RCC 7860 (cell line): Measurements from ENCODE around the gene SLC17A7.
"Not testable (repeated sequence)": the region's sequence is repeated elsewhere in the genome, so short reads cannot be mapped to it uniquely, and the experiment has no call there.

Experiments used
- DNase-seq: peaks from one replicate; pipeline ENCODE4 v3.0.0-alpha.2; 2015; ENCODE audit warnings: low spot score
- FAIRE-seq: peaks from 2 replicates; lab custom pipeline; 2012; peaks lifted over from hg19 to GRCh38; lab: Jason Lieb, UNC

SLC17A7 gene

DNA sequence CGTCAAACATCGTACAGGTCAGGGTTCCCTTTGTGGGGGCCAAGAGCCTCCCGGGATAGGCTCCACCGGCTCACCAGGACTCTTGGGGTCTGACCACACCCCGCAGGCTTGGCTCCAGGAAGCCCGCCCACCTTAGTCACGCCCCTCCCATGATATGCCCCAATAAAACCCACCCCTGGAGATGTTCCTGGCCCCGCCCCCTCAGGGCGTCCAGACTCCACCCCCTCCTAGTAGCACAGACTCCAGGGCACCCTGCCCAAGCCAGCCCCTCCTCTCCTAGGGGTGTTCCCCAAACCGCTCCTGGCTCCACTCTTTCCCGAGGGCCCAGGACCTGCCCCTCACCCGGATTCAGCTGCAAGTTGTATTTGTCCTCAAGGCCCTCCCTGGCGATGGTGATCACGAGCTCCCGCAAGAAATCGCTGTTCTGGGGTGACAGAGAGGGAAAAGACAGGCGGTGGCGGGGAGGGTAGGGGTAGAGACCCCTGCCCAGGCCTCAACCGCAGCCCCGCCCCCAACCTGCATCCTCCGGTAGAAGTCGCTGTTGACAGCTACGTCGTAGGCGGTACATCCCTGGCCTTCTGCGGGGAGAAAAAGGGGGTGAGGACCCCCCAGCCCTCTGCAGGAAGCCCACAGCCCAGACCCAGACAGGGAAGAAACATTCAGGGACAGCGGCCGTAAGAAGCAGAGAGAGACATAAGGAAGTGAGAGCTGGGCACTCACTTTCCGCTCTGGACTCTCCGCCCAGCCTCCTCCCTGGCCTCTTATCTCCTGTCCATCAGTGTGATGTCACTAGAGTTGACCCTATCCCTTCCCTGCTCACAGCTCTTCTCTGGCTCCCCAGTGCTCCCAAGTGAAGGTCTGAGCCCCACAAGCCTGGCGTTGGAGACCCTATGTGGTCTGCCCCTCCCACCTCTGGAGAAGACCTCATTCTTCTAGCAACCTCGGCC lies 6.4 kb upstream of the SLC17A7 start:
- FAIRE-seq (no peak), DNase-seq (no peak)

DNA sequence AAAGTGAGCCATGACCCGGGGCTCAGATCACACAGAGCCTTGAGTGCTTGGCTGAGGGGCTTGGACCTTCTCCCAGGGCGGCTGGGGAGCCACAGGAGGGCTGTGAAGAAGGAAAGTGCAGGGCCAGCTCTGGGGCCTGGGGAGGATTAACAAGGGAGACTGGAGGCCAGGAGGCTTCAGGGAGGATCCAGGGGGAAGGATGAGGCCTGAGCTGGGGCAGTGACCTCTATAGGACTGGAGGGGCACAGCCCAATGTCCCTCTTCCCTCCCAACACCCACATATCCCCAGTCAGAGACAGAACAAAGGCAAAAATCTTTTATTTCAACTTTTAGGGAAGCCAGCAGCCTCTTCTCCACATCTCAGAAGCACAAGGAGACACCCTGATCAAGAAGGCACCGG lies 4.7 kb upstream of the SLC17A7 start:
- DNase-seq (no peak), FAIRE-seq (no peak)

DNA sequence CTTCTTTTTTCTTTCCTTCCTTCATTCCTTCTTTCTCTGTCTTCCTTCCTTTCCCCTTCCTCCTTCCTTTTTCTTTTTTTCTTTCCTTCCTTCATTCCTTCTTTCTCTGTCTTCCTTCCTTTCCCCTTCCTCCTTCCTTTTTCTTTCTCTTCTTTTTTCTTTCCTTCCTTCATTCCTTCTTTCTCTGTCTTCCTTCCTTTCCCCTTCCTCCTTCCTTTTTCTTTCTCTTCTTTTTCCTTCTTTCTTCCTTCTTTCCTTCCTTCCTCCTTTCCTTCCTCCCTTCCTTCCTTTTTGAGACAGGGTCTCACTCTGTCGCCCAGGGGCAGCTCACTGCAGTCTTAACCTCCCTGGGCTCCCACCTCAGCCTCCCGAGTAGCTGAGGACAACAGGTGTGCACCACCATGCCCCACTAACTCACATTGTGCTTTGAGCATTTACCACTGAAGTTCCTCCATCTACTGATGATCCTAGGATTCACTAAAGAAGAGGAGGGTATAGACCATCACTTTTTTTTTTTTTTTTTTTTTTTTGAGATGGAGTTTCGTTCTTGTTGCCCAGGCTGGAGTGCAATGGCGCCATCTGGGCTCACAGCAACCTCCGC lies 2.9 kb upstream of the SLC17A7 start:
- FAIRE-seq: not testable (repeated sequence)

DNA sequence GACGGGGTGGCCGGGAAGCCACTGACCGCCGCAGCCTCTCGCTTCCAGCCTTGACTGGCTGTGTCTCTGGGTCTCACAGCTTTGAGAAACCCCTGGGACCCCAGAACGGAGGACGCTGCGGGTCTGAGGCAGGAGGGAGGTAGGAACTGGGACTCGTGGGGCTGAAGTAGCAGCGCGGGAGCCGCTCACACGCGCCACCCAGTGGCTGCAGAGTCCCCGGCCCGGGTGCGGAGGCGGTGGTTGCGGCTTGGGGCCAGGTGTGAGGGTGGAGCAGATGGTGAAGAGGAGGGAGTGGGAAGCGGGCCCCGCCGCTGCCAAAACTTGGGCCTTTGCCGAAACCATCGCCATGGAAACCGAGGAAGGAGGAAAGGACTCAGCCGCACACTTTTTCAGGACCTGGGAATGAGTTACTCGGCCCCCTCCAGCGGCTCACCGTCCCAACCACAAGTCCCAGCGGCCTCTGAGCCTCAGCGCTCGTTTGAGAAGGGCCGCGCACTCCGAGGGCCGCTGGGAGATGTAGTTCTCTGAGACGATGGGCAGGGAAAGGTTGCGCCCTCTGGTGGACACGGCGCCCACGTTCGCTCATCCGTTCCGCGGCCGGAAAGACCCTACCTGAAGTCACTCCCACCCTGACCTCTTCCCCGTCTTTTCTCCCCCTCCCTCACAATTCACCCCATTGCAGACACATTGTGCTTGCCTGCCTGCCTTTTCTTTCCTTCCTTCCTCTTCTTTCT lies 2.2 kb upstream of the SLC17A7 start:
- FAIRE-seq: no peak

More for the DNA sequence above, 2.9 kb upstream of the SLC17A7 start:
- DNase-seq: not testable (repeated sequence)

DNA sequence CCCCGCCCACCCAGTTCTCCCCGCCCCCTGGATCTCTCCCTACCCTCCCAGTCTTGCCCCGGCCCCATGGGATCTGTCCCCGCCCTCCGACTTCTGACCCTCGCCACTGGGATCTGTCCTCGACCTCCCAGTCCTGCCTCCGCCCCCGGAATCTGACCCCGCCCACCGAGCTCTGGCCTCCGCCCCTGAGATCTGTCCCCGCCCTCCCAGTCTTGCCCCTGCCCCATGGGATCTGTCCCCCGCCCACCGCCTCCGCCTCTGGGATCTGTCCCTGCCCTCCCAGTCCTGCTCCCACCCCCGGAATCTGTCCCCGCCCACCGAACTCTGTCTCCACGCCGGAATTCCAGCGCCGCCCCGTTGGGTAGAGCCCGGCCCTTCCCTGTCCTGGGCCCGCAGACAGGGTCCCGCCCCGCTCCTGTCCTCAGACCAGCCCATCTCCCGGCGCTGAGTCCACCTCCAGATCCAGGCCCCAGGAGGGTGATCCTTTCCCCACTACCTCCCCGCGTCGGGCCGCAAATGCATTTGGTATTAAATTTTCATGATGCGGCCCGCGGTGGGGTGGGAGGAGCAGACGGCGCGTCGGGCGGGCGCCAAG lies 1.5 kb upstream of the SLC17A7 start:
- peak; percentile 39 for DNase-seq
- FAIRE-seq: no peak

More for the DNA sequence above, 2.2 kb upstream of the SLC17A7 start:
- DNase-seq: peak; percentile 78

DNA sequence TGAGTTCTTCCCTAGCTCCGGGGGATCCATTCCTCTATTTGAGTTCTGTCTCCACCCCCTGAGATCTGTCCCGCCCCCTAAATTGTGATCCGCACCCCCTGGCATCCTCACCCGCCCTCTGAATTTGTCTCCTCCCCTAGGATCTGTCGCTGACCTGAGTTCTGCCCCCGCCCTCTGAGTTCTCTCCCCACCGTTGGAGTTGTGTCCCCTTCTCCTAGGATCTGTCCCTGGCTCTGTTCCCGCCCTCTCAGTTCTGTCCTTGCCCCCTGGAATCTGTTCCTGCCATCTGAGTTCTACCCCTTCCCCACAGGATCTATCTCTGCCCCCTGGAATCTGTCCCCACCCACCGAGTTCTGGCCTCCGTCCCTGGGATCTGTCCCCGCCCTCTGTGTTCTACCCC lies 1.0 kb upstream of the SLC17A7 start:
- FAIRE-seq: no peak
- no peak for DNase-seq

DNA sequence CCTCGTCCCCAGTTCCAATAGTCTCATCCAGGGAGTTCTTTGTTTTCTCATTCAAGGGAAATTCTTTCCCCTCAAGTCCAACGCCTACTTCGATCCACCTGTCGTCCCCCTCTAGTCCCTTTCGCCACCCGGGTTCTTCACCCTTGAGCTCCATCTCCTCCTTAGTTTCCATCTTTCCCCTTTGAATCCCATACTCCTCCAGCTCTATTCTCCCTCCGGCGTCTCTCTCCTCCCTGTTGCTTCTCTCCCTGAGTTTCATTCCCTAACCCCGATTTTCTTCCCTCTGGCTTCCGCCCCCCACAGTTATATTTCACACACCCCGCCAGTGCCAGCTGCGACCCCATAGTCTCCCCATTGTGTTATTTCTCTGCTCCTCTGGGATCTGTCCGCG lies 628 bp upstream of the SLC17A7 start:
- DNase-seq (no peak), FAIRE-seq (no peak)

DNA sequence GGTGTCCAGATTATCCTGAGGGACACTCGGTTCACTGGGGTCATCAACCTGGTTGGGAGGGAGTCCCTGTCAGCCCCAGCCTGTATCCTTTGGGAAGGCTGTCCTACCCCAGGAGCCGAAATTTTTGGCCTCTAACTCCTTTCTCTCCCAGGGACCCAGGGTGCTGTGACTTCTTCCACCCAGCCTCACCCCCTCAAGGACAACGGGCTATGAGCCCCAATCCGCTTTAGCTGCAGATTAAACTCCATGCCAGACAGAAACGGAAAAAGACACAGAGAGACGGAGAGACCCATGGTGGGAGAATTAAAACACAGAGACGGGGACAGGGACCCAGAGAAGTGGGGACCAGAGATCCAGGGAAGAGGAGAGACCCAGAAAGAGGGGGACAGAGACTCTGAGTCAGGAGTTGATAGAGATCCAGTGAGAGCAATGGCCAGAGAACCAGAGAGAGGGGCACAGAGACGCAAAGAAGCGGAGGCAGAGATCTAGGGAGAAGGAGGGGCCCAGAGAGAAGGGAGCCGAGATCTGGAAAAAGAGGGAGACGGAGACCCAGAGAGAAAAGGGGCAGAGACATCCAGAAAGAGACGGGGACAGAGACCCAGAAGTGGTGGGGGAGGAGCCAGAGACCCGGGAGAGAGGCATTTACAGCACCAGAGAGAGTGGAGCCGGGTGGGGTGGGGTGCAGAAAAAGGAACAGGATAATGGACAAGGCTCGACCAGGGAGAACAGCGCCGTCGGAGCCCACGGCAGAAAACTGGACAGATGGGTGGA lies 703 bp downstream of the SLC17A7 start:
- DNase-seq: no peak

DNA sequence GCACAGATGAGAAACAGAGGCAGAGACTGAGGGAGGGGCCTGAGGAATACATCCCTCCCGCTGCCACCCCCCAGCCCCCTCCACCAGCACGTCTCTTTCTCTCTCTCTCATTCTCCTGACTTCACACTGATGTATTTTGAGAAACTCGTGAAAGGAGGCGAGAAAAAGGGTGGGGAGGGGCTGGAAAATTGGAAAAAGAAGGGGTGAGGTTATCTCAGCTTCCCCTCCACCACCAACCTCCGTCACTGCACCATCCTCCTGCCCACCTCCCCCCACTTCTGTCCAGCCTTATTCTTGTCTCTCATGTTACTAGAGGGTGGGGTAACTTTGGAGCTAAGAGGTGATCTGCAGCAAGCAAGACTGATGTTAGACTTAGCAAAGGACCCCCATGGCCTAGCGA lies 1.5 kb downstream of the SLC17A7 start:
- FAIRE-seq: no peak
- no peak for DNase-seq

More for the DNA sequence above, 703 bp downstream of the SLC17A7 start:
- FAIRE-seq: no peak

DNA sequence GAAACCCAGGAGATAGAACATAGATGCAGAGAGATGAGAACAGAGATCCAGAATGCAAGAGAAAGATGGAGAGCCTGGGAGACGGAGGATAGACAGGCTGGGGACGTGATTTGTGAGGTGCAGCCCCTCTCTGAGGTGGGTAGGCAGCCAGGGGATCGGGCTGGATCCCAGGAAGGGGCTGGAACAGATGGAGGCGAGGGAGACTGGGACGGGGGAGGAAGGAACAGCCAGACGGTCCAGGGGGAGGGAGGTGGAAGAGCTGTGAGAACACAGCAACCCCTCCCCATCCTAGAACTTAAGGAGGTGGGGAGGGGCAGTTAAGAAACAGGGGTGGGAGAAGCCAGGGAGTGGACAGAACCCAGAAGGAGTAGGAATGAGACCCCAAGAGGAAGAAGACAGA lies 3.1 kb downstream of the SLC17A7 start:
- DNase-seq (no peak), FAIRE-seq (no peak)

DNA sequence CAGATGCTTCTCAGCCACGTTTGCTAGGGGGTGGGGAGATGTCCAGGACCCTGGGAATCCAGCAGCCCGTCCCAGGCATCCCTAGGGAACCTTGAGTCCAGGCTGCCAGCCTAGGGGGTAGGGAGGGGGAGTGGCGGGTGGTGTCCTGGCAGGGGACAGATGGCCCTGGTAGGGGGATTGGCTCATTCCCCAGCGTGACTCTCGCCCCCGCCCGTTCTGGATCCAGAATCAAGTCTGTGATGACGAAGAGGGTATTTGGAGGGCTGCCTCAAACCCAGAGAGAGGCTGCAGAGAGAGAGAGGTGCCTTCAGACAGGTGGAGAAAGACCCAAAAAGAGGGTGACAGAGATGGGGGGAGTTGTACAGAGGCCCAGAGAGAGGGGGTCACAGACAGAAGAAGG lies 4.1 kb downstream of the SLC17A7 start:
- no peak for DNase-seq
- no peak for FAIRE-seq

DNA sequence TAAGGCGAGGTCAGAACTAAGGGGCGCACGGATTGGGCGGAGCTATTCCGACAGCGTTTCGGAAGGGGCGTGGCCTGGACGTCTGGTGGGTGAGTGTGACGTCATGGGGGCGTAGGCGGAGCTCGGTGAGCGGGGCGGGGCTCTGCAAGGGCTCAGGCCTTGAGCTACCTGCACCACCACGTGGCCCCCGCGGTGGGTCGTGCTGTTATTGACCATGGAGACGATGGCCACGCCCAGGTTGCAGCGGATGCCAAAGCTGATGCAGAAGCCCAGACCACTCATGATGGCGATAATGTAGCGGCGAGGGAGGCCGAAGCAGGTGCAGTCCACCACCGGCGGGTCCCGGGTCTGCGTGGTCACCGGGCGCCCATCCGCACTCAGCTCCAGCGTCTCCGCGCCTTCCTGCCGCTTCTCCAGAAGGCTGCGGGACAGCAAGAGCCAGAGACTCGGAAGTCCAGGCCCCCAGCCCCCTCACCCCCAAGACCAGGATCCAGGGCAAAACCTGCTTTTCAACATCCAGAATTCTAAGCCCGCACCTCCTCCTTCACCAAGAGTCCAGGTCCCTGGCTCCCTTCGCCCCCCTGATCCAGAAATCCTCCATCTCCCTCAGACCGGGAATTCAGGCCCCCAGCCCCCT lies 4.8 kb downstream of the SLC17A7 start:
- DNase-seq (no peak), FAIRE-seq (no peak)

DNA sequence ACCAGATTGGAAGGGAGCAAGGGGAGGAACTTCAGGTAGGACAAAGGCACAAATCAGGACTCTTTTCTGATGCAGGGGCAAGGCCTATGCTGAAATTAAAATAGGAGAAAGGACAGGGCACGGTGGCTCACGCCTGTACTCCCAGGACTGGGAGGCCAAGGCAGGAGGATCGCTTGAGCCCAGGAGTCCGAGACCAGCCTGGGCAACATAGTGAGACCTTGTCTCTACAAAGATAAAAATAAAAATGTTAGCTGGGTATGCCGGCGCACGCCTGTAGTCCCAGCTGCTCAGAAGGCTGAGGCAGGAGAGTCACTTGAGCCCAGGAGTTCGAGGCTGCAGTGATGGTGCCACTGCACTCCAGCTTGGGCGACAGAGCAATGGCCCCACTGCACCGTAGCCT lies 5.7 kb downstream of the SLC17A7 start:
- no peak for FAIRE-seq
- no peak for DNase-seq

DNA sequence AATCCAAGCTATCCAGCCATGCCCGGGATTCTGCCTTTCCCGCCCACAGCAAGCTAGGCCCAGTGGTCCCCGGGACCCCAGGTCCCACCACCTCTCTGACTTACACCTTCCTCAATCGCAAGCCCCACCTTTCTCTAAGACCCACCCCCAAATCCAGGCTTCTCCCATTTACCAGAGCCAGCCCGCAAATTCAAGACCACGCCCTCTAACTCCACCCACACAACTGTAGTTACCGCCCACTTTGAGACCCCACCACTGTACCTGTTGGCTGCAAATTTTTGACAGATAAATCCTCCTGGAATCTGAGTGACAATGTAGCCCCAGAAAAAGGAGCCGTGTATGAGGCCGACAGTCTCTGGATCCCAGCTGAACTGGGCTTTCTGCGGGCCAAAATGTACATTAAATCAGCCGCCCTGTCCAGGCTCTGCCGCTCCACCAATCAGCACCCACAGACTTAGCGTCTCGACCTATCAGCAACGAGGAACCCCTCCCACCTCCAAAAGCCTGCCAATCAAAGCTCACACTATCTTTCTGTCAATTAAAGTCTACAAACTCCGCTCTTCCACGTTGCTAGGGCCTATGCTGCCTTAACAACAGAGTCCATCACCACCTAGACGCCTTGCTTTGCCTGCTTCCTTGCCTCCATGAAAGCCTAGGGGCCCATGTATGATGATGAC lies 6.3 kb downstream of the SLC17A7 start:
- FAIRE-seq (no peak), DNase-seq (no peak)

DNA sequence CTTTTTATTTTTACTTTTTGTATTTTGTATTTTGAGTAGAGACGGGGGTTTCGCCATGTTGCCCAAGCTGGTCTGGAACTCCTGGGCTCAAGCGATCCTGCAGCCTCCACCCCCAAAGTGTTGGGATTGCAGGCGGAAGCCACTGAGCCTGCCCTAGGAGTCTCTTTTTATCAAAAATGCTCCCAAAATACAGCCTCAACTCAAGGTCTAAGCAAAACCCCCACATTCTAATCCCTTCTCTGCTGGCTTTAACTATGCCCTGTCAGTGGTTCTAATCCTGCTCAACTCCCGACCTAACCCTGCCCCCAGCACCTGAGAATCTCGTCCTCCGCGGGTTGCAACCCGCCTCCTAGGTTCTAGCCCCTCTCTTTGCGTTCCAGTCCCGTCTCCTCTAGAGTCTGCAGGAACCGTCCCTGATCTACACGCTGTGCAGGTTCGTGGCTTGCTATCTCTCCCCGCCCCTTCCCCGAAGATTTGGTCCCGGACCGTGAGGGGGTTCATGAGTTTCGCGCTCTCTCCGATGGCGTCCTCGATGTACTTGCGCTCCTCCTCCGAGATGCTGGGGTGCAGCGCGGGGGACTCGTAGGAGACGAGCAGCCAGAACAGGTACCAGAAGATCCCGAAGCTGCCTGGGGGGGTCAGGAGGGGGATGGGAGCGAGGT lies 8.0 kb downstream of the SLC17A7 start:
- no peak for FAIRE-seq

DNA sequence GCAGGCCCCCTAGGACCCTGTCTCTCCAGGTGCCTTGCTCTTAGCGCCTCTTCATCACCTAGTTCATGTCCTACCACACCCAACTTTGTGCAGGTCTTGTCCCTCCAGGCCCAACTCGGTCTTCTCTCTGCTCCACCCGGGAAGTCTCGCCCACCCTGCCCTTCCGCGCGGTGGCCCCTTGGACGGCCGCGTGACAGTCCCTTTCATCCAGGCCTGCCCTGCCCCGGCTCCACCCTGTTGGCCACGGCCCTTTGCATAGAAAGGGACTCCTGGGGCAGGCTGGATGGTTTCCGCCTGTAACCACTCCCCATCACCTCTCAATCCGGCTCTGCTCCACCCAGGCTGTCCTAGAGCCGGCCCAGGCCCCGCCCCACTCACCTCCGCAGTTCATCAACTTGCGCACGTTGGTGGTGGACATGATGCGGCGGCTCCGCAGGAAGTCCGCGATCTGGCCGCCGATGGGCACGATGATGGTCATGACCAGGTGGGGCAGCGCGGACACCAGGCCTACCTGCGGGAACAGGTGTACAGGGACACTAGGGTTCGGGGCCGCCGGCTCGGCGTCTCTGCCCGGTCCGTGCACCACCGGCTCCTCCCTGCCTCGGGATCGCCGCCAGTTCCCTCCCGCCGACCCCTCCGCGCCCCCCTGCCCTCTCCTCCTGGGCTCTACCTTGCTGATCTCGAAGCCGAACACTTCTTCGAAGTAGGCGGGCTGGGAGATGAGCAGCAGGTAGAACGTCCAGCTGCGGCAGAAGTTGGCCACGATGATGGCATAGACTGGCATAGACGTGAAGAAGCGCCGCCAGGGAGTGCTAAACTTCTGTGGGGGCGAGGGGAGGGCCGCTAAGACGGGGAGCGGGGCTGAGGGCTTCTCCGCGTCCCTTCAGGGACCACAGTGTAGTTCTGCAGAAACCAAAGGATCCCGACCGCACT lies 8.9 kb downstream of the SLC17A7 start:
- no peak for FAIRE-seq
- DNase-seq: no peak

More for the DNA sequence above, 8.0 kb downstream of the SLC17A7 start:
- DNase-seq: no peak

DNA sequence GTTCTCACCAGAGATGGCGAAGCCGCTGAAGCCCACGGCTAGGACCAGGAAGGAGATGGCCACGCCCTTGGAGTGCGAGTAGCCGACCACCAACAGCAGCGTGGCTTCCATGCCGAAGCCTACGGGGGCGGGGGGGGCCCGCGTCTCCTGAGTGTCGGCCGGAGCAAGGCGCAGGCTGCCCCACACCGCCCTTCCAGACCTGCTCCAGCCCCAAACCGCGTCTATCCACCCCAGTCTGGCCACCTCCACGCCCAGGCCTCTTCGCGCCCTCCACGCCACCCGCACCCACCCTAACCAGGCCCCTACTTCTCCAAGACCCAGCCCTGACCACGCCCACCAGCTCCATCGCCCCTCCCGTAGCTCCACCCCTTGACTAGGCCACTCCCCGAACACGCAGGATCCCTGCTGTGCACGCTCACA lies 10.0 kb downstream of the SLC17A7 start:
- FAIRE-seq (no peak), DNase-seq (no peak)
